K562 (cell line): ENCODE measurements around the gene KPNB1. TPM values are rescaled to one million over a fixed set of nuclear protein-coding genes. Genes with fewer than 3 reads are reported as not detected.
A peak's percentile ranks its signal among the peaks of the same experiment; 100 is the strongest.

Experiments
- BCOR ChIP-seq: fragments of 450-650 bp; IDR thresholded peaks from 2 replicates; pipeline ENCODE4 v1.6.1; 2016
- CTCF ChIP-seq, 3 experiments: IDR thresholded peaks in 2 of 3; conservative IDR thresholded peaks in 1 of 3; 2 replicates each; pipeline ENCODE4 v1.5.1; 2011 to 2012; ENCODE audit warnings: low read length in 3 of 3, mild to moderate bottlenecking in 3 of 3, control low read depth in 2 of 3, improper control_type of control experiment in 1 of 3, inconsistent platforms in 1 of 3, low read depth in 1 of 3, mixed read lengths in 1 of 3, moderate library complexity in 1 of 3; ENCODE audit not compliant: insufficient read depth in 2 of 3
- REST ChIP-seq, 2 experiments: fragments of 450-650 bp; formaldehyde crosslinking in 1 of 2; IDR thresholded peaks; 2 replicates each; pipeline versions ENCODE4 v1.4.0 to v1.6.1; 2014 to 2020; ENCODE audit warnings: mild to moderate bottlenecking in 2 of 2, borderline replicate concordance in 1 of 2, low read depth in 1 of 2
- polyA plus RNA-seq, 8 experiments: library from polyadenylated mRNA; depleted of rRNA in 4 of 8; stranded (reverse) in 5 of 8; unstranded in 3 of 8; fragments of >200 nt; fragmentation: Nextera tagmentation in 2 of 8; fragmentation: Illumina TruSeq in 1 of 8; extraction: Ambion mirVana in 2 of 8; extraction: Trizol in 1 of 8; gene quantifications; 2 replicates each; pipeline versions ENCODE4 v1.2.1 to v1.2.3, GENCODE V29; 2011 to 2014; ENCODE audit warnings: inconsistent platforms in 1 of 8, missing spikeins in 1 of 8
- total RNA-seq, 7 experiments: library from RNA; depleted of rRNA in 6 of 7; stranded (reverse); fragments of >200 nt in 6 of 7; fragmentation: Illumina TruSeq in 2 of 7; extraction: Trizol in 2 of 7; gene quantifications; 2 replicates each; pipeline versions ENCODE4 v1.2.1 to v1.2.3, GENCODE V29; 2011 to 2021; ENCODE audit warnings: low replicate concordance in 1 of 7

Gene KPNB1
- total and polyA plus RNA-seq, 9 of the 15 experiments (the other 6 are each of a cell fraction or from before 2014, with no cell fraction given): 154 to 622 (median 354) TPM

- TF ChIP-seq REST (IDR thresholded peaks at IDR 0.05; ENCODE audit: borderline replicate concordance): peak; percentile 74
- no peak for TF ChIP-seq REST (CRISPR knock-in tag; IDR thresholded peaks at IDR 0.05; ENCODE audit: low read depth)
- peak; percentile 77 for TF ChIP-seq BCOR
- peak in 2 of 3 experiments; percentile 9 to 39; a peak in 1 of 6 replicates for TF ChIP-seq CTCF (IDR thresholded peaks at IDR 0.05 in 2 of 3, conservative IDR thresholded peaks at IDR 0.05 in 1 of 3; ENCODE audit: insufficient read depth in 2 of 3, low read depth in 1 of 3, low read length in 3 of 3)
These were observed 75.9 kb downstream of the KPNB1 start (continued) for GRCh38 chr17:47725446-47726111.
